MV-4-11 (cell line): ENCODE data around the gene MBNL2.

ENCODE experiments used
- DNase-seq: peaks from one replicate; lab custom pipeline; 2025; lab: John Stamatoyannopoulos, UW

Gene MBNL2

DNA sequence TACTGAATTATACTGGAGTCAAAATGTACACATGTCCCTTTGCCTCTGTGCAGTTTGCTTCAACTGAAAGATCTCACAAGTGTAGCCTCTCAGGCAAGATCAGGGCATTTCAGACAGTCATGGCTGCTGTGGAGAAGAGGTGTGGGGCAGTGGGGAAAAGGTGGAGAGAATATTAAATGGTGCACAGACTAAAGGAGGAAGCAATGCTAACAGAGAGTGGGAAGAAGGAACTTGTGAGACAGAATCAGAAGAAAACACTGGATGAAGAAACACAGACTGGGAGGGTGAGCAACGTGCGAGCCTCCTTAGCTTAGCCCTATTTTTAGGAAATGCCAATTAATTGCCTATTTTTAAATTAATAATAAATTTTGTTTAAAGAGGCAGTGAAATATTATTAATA, 162.2 kb downstream of the MBNL2 start:
- DNase-seq, result peak; percentile 62

DNA sequence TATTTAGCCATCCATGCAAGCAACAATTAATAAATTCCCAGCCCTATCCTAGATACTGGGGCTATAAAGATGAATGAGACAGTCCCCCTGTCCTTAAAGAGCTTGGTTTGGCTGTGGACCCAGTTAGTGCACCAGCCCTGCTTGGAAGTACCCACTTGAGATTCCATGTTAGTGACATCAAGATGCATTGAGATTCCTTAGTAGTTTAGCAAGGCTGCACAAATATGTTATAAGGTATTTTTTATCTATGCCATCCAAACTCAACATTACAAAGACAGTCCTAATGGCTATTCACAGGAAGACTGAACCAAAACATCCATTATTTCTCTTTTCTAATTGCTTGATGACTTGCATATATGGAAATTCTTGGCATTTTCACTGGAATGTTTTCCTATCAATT, 163.0 kb downstream of the MBNL2 start:
- no peak for DNase-seq

DNA sequence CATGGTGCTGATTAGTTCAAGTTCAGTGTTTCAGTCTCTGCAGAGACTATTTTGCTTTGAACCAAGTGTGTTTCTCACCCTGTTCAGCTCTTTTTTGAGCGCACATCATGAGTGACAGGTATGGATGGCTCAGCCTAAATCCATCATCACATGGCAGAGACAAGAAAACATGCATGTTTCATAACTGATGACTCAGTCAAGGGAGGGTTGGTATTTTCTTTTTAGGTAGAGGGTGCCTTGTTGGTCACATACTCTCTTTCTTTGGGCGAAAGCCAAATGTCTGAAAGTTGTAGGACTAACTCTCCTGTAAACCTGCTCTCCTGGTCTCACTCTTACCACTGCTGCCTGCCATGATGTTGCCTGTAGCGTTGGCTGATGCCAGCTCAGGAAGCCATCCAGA, 163.7 kb downstream of the MBNL2 start:
- DNase-seq, result peak; percentile 15

DNA sequence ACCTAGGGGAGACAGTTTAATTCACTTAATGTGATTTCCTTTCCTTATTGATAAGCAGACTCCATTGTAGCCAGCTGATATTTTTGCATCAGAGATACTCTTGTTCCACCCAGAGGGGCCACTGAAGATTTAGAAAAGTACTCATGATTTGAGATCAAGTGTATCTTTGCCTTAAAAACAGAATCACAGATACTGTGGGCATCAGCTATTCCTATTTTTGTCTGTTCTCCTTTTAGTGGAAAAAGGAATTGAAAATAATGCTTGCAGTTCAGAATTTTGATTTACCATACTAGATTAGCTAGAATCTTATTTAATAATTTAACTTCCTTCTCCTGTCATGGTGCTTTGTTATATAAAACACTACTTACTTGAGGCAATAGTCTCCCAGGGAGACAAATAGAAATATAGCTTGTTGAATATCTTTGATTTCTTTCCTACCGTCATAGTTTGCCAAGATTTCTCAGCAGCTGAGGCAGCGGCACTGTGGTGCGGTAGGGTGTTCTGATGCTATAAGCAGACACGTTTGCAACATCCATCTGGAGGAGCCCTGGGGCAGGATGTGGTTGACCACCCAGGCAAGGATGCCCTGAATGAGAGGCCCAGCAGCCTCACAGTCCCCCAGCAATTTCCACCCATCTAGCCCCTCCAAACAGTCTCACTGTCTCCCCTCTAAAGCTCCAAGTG, 164.8 kb downstream of the MBNL2 start:
- DNase-seq, result peak; percentile 93

DNA sequence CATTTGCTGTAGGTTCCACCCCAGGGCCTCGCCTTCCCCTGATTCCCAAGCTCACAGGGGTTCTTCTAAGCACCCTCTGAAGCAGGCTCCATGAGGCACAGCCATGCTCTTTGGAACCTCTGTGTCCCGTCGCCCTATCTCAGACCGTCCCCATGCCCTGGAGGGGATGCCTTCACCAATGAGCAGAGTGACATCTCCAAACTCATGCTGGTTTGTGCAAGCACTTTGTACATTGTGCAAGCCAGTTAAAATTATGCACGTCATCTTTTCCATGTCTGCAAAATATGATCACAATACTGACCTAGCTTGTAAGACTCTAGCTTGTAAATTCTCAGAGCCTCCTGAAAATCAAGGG, 165.3 kb downstream of the MBNL2 start:
- peak; percentile 78 for DNase-seq

DNA sequence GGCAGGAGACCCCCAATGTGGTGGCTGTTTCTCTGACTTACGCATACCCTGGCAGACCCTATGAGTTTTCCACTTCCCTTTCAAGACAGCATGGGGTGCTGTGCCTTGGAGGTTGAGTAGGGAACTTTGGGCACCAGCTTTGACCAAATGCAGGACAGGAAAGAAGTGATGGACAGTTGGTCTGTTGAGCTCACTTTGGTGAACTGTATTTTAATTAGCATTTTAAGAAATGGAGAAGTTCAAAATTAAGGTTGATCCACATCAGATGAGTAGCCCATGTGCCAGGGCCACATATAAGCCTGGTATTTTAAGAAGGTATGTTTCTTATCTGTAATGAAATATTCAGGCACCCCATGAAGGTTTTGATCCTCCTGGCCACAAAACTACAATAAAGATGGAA, 165.8 kb downstream of the MBNL2 start:
- peak; percentile 75 for DNase-seq

DNA sequence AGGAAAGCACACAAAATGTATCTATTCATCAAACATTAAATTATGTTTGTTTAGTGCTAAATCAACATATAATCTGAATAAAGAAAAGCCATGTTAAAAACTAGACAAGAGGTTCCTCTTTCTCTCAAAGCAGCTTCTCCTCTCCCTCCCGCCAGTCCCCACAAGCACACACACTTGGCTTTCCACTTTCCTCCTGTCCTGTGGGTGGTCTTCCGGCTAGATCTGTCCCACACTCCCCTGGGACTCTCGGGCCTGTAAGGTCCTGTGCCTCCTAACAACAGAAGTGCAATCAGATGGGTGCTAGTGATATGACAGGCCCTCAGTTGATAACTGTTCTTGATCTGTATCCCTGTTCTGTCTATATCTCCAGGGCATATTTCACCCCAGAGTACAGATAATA, 166.2 kb downstream of the MBNL2 start:
- peak; percentile 67 for DNase-seq

DNA sequence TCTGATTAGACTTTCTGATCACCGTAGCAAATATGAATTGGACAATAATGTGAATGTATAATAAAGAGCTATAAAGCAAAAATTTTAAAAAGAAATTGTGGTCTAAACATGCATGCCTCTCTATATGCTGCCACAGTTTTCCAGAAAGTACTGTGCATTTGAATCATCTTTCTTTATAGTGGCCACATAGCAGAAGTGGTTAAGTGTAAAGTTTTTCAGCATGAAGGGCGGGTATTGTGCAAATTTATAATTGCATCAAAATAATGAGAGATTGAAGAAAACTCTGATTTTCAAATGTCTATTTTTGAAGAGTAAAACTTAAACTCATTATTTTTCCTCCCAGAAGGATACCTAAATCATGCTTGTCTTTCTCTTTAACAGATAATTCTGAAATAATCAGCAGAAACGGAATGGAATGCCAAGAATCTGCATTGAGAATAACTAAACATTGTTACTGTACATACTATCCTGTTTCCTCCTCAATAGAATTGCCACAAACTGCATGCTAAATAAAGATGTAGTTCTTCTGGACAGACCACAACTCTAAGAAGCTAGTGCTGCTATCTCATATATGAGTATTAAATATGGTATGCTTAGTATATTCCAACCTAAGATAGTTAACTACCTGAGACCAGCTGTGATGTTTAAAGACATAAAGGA, 168.9 kb downstream of the MBNL2 start:
- DNase-seq, result peak; percentile 42

DNA sequence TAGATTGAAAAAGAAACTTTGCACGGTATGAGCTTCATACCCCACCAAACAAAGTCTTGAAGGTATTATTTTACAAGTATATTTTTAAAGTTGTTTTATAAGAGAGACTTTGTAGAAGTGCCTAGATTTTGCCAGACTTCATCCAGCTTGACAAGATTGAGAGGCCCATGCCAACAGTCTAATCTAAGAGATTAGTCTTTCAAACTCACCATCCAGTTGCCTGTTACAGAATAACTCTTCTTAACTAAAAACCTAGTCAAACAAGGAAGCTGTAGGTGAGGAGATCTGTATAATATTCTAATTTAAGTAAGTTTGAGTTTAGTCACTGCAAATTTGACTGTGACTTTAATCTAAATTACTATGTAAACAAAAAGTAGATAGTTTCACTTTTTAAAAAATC, 169.9 kb downstream of the MBNL2 start:
- no peak for DNase-seq

DNA sequence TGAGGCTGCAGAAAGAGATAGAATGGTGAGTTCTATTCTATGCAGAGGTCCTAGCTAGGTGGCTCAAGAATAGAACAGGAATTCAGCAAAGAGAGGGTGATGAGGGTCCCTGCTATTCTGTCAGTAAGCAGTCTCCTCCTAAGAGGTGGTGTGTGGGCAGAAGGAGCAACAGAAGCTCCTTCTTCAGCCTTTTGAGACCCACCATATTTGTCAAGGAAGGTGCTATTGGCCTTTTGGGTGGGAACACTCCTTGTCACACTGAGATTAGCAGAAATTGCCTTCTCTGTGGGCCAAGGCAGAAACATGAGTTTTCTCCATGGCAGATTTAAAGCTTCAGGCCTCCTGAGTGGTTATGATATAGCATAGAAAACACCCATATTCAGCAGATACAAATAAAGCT, 172.4 kb downstream of the MBNL2 start:
- DNase-seq, result no peak

DNA sequence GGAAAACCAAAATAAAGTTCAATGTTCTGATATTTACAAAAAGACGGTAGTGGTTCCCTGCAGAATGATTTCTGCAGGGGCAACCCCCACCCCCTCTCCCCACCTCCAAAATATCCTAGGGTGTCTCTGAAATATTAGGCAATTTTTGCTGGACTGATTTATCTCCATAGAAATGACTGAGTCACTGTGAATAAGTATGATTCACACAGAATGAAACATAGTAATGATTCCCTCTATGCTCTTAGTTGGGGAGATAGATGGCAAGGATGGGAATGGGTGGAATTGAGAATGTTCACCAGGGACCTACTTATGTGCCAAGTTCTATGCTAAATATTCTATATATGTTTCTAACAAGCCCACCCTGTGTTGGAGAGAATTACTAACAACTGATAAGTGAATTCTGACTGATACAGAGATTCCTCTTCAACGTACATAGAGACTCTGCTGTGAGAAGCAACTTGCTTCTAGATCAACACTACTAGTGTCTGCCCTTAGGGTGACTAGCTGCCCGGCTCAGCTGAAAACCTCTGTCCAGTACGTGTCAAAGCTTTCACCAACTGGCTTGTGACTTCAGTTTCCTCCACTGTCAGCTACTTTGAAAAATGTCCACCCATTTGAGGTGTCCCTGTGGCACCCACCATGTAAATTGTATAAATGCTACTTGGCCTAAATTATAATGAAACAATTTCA, 173.5 kb downstream of the MBNL2 start:
- DNase-seq, result no peak

DNA sequence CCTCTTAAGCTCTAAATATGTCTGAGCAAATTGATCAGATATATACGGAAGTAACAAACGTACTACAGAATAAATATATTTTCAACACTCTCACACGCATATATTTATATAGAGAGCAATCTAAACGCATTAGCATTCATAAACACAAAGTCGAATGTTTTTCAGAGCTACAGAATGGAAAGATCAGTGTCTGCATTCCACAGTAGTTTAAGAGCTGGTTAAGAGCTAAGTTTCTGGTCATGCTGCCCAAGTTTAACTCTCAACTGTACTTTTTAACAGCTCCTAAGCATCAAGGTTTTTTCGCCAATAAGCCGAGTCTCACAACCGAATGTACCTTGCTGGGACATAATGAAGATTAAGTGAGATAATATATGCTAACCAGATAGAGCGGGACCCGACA, 175.1 kb downstream of the MBNL2 start:
- no peak for DNase-seq

DNA sequence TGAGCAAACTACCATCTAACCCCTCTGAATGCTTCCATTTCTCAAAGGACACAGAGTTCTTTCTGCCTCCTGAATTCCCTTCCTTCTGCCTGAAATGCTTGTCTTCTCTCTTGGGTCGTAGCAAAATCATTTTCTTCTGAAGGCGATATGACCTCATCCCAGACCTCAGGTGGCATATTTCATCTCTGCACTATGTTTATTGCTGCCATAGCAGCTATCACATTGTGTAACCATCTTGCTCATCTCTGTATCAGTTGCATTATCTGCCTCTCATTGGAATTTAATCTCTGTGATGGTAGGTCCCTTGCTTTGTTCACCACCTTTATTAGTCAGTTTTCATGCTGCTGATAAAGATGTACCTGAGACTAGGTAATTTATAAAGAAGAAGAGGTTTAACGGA, 179.3 kb downstream of the MBNL2 start:
- no peak for DNase-seq

DNA sequence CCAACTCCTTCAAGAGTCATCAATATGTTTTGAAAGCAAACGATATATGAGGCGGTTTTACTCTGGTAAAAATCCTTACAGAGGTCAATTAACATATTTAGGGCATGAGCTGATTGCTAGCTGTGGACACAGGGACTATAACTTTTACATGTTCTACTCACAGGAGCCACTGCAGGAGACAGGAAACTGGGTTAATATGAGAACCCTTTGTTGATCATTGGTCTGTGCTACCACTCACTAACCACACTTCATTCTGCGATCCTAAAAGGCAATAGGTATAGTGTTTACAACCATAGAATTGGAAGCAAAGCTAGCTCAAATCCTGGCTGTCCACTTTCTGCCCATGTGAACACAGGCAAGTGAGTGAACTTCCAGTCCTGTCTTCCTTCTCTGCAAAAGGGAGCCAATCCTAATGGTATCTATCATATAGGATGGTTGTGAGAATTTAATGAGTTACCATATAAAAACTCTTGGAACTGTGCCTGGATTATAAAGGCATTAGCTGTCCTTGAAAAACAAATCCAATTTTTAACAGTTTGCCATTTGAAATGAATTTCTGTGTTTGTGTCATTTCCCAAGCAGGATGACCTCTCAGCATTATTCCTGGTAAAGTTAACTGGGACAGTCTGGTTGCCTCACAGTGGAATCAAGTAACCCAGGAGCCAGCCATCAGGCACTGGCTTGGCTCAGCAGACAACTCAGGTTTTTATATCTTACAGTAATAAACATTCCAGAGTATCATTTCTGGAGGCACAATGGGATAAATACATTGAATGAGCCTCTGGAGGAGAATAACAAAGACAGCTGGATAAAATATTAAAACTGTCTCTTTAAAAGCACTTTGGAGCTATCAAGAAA, 182.0 kb downstream of the MBNL2 start:
- DNase-seq, result no peak

DNA sequence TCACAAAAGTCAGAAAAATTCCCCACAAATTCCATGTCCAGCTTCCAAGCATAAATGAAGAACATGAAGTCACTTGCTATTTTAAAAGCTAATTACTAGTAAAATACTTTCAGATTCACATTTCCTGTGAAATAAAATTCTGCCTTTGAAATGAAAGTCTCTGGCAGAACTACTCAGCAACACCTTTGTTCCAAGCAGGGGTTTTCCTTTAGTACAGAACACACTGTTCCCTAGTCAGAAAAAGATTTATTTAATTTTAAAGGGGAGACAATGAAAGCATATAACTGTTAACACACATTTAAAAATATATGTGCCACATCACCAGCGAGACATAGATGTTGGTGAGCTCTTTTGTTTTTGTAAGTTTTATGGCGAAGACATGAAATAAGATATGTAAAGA, 185.4 kb downstream of the MBNL2 start:
- no peak for DNase-seq

DNA sequence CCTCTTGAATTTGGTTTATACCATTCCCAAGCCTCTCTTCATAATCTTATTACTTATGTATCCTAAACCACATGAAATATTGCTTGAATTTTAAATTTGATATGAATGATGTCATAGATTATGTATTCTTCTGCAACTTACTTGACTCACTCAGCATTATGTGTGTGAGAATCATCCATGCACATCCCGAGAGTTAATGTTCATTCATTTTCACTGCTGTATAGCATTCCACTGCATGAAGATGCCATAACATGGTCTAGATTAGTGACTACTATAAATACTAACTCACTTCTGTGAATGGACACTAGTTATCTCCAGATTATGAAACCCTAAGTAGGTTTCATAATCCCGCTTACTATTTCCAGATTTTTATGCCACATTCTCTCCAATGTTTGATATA, 186.8 kb downstream of the MBNL2 start:
- no peak for DNase-seq

DNA sequence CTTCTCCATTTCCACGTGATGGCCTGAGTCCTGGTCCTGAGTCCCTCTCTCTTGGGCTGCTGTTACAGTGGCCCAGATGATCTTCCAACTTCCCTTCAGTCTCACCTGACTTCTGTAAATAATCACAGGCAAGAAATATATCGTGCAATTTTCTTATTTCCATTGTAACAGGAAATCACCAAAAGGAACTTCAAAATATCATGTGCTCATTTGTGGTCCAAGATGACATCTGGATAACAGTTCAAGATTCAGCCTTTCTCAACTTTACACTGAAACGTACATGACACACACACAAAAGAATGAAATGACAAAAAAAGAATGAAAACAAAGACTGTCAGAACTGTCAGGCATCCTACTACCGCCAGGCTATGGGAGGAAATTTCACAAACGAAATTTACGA, 189.9 kb downstream of the MBNL2 start:
- no peak for DNase-seq

DNA sequence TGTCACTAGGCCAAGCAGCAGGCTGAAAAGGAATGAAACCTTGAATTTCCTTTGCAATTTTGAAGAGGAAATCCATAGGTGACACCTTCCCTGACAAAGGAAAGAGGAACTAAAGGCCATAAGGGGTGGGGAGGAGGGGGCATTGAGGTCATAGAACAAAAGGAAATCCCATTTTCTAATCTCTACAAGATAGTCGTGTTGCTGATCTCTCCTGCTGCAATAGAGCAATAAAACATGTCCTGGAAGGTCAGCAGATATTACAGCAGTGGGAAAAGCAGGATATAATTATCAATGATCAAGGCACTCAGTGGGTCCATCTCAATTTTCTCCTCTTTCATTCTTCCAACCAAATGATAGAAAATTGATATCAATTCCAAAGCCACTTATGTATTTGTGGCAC, 191.6 kb downstream of the MBNL2 start:
- no peak for DNase-seq

DNA sequence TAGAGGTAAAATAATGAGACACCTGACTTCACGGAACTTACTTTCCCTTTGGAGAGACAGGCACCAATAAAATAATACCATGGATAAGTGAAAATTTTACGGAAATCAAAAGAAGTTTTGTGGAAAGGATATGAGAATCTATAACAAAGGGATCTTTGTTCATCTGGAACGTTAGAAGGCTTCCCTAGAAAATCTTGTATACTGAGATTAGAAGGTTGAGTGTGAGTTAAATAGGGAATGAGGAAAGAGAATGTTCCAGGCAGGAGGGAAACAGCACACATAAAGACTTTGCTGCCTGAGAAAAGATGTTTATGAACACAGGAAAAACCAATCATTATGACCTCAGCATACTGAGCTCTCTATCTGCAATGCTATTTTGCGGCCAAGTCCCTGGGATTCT, 192.3 kb downstream of the MBNL2 start:
- no peak for DNase-seq

DNA sequence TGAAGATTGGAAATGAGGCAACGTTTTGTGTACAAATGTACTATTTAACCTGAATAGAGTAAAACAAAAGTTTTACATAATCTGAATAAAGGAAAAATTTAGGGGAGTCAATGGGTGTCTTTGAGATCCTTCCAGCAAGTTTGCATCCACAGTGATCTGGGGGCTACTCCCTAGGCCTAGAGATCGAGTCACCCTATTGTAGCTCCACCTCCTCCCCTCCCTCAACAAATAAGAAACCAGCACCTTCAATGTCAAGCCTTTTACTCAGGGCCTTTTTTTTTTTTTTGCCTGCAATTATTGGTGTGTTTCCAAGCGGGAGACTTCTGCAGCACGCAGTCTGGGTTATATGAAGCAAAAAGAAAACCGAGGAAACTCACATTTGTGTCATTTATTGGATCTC, 195.6 kb downstream of the MBNL2 start:
- DNase-seq, result no peak

DNA sequence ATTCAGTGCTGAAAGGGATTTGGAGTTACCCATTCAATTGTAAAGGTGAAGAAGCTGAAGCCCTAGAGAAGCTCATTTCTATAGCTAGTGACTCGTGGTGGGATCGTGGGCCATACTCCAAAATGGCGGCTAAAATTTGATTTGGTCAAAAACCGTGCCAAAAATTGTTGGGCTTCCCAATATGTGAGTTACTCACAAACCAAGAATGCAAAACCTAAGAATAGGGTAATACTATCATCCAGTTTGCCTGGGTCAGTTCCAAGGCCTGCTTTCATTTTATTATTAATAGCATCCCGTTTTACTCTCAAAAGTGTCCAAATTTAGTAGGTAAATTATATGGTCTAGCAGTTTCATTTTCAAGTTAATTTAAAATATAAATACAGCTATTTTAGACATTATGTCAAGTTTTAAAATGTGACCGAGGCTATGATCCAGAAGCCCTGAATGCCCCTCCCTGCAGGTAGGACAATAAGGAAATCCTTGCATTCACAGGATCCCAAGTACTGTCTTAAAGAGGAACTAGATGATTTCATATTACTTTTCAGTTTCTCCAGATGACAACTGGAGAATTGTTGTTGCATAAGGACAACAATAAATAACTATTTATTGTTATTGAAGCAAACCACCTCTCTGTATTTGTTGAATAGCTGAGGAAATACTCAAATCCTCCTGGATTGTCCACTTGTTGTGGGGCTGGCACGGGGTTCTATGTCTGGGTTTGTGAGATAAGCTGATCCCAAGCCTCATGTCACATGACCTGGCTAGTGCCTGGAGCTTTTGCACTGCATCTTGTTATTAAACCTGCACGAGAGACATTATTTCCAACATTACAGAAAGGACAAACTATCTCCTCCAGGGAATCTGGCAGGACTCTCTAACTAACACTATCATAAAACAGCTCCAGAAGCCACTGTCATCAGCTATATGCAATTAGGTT, 200.3 kb downstream of the MBNL2 start:
- DNase-seq, result peak; percentile 5
